Urothelium cell line (cell line): ENCODE results near the gene DSCAM.

ENCODE experiments used
- DNase-seq: peaks from one replicate; pipeline ENCODE4 v3.0.0; 2011; ENCODE audit warnings: low spot score, mixed read lengths
- FAIRE-seq: peaks from 2 replicates; lab custom pipeline; 2011; peaks lifted over from hg19 to GRCh38; lab: Jason Lieb, UNC

The DSCAM gene

GRCh38 chr21:40099809-40100208, 747.1 kb downstream of the DSCAM start:
- FAIRE-seq: no peak
- DNase-seq: no peak

- no peak for DNase-seq
- FAIRE-seq: no peak
Observed at GRCh38 chr21:40095477-40095876, 751.5 kb downstream of the DSCAM start.

GRCh38 chr21:40080385-40080784, 766.6 kb downstream of the DSCAM start:
- no peak for FAIRE-seq
- DNase-seq: no peak

GRCh38 chr21:40074710-40075109, 772.2 kb downstream of the DSCAM start:
- DNase-seq (no peak), FAIRE-seq (no peak)

DNA sequence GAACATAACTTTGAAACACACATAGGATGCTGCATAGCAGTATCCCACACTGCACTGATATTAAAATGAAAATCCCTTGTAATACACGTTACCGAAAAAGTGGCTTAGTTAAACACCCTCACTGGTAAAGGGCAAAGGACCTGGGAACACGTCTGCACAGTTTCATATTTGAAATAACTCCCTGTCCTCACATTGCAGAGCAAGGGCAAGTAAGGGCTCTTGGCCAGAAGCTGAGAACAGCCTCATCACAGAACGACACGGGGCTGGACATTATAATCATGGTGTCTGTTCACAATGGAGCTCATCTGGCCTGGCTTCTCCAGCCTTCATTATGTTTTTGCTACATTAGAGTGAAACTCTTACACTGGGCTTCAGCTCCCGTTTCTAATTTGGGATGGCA, 772.8 kb downstream of the DSCAM start:
- DNase-seq (no peak), FAIRE-seq (no peak)

GRCh38 chr21:40073642-40074041, 773.3 kb downstream of the DSCAM start:
- DNase-seq (no peak), FAIRE-seq (no peak)

DNA sequence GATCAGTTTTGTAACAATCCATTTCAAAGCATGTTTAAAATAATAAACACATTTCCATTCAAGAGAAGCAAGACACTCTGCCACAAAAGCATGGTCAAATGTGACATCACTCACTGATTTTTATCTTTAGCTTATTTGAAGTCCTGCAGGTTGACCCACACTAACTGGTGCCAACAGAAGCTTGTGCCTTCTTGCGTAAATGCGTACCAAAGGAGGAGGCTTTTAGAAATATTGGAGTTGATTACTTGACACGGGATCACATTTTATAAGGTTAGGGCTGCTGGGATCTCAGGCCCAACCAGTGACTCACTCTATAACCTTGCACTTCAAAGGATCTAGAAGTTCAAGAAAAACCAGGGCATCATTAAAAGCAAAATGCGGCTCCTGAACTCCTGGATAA, 776.1 kb downstream of the DSCAM start:
- no peak for DNase-seq
- FAIRE-seq: no peak

GRCh38 chr21:40067751-40068150, 779.2 kb downstream of the DSCAM start:
- FAIRE-seq (no peak), DNase-seq (no peak)

DNA sequence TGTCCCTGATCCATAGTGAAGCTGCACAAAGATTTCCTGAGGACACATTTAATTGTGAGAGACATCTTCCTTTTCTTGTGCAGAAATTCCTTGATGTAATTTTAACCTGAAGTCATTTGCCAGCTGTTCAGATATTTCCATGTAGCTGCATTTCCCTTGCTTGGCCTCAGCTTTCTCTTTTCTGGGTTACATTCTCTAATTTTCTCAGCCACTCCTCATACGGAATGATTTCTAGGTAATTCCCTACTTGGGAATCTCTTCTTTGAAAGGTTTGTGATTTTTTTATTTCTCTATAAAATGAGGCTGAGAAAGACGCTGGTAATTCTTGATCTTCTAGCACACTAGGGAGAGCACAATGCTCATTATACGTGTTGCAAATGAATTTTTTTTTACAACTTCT, 780.7 kb downstream of the DSCAM start:
- FAIRE-seq: no peak
- DNase-seq: no peak

GRCh38 chr21:40060083-40060677, 786.8 kb downstream of the DSCAM start:
- no peak for FAIRE-seq
- DNase-seq: no peak

DNA sequence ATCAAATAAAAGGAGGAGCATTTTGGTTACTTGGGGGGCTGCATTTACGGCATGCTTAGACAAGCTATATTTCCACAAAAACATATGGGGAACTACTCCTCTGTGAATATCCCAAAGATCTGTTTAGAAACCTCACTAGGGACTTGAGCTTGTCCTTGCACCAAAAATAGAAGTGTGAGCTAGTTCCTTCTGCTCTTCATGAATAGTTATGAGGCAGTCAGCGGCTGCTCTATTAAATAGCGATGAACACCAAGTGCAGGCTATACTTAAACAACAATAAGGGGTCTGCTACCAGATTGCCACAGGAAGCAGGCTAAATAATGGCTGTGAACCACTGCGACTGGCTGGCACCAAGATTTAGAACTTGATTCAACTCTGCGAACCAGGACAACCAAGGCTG, 789.6 kb downstream of the DSCAM start:
- DNase-seq: no peak
- no peak for FAIRE-seq

- FAIRE-seq (no peak), DNase-seq (no peak)
Observed at GRCh38 chr21:40056031-40056430, 790.9 kb downstream of the DSCAM start.

- DNase-seq: peak; percentile 14
- FAIRE-seq: no peak
Observed at GRCh38 chr21:40054403-40054802, 792.6 kb downstream of the DSCAM start.

DNA sequence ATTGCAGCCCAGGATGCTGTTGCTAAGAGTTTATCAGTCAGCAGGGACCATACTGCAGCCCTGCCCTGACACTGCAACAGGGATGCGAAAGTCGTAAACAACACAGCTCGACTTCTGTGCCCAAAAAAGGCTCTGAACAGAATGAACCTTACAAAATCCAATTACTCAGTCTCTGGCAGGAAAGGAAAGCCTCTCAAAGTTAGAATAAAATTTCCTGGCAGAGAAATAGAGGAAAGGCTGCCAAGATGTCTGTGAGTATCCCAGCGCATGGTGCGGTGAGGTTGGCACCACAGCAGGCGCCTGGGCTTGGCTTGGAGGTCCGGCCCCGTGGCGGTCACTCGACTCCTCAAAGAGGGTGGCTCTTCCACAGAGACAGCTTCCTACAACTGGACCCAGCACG, 794.0 kb downstream of the DSCAM start:
- DNase-seq (no peak), FAIRE-seq (no peak)

DNA sequence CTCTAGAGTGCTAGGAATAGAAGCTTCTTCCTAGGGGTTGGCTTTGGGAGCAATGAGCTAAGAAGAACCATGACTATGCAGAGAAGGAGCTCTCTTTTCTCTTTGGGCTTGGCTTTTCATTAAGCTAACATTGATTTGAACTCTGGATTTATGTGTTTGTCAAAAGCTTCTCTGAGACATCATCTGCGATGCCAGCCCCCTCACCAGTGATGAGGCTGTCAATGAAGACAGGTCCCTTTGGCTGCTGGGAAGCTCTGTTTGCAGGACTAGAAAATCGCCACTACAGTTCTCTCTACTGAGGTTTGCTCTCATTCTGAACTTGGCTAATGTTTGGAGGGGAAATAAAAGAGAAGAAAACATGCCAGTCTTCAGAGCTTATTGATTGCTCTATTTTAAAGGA, 794.7 kb downstream of the DSCAM start:
- DNase-seq (no peak), FAIRE-seq (no peak)

DNA sequence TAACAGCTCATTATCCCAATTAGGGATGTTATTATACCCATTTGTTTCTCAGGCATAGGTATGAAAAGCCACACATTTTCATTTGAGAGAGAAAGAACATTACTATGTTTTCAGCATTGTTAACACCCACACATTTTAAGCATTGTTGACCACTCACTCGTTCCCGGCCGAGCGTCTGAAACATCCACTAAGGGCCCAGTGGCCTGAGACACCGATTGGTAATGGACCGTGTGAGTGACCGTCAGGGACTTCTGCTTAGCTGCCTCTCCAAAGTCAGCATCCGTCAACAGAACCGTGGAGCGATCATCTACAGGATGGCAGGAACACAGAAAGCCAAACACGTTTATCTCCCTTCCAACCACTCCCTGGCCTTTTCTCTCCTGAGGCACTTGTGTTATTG, 795.2 kb downstream of the DSCAM start:
- FAIRE-seq (no peak), DNase-seq (no peak)

- FAIRE-seq (no peak), DNase-seq (no peak)
Observed at GRCh38 chr21:40049931-40050290, 797.0 kb downstream of the DSCAM start.

DNA sequence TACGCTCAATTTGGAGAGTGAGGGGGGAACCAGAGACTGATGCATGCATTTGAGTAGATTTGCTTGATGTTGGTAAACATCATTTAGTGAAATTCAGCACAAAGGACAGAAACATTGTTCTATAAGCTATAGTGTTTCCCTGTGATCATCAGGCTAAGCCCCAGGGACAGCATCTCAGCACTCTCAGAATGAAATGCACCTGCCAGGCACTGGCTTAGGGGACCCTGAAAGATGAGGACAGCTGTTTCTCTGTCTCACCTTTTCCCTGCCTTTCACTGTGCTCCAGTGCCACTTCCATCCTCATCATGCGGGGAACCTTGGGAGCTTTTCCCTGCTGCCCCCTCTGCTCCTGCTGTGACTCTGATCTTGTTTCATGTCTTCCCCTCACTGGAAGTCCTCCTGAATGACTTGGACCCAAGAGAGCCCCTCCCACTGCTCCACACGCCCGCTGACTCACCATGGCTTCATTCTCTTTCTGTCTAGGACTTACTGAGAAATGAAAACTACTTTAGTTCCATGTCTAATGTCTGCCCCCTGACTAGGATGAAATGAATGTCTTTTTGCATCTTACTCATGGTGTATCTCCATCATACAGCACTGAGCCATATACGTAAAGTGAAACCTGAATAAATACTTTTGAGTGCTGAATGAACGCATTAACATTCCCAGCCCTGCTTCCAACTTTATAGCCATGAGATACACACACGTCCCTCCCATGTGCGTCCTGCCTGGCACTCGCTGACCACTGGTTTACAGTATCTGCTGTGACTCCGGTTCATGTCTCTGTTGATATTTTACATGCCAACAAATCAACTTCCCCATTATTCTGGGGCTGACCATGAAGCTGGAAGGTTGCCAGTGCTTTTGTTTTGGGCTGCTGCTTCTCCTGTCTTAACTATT, 797.7 kb downstream of the DSCAM start:
- no peak for DNase-seq
- no peak for FAIRE-seq

DNA sequence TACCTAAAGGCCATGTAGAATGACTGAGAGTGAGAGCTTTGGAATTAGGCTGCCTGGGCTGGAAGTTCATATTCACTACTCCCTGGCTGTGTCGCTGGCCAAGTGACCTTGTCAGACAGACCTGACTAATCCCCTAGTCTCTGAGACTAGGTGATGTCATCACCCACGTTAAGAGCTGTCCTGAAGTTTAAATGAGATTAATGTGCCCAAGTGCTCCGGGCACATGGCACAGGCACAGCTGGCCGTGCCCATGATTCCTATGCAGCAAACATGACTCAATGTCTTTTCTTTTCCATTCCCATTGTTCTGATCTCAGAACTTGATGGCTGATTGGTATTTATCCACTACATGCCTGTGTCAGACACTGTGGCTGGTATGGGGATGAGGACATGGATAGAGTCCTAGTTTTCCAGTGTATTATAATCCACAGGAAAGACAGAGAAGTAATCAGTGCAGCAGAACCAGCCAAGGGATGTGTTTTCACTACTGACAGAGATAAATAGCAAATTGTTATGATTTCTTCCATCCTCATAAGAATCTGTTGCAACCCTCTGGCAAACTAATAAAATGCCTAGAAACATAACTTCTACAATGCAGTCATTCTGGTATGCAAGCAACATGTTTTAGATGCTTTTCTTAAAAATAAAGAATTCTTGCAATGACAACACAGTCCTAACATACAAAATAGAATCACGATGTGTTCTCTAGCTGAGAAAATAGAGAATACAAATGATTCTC, 798.8 kb downstream of the DSCAM start:
- no peak for DNase-seq
- FAIRE-seq: no peak

DNA sequence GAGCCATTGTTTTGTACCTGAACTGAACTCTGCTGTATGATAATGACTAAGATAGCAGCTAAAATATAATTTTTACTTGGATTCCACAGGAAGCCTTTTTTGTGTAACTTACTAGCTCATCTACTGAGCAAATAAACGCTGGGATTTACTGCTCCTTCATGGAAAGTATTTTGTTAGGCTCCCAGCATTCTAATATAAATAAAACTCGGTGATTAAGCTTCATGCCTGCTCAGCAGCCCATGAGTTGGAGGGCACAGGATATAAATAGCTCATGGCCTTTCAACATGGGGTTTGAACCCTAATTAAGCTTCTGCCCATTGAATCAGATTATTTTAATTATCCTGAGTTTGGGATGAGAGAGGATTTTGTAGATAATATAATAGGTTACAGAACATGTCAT, 799.7 kb downstream of the DSCAM start:
- FAIRE-seq (no peak), DNase-seq (no peak)

- FAIRE-seq (no peak), DNase-seq (no peak)
Observed at GRCh38 chr21:40043866-40044265, 803.1 kb downstream of the DSCAM start.

DNA sequence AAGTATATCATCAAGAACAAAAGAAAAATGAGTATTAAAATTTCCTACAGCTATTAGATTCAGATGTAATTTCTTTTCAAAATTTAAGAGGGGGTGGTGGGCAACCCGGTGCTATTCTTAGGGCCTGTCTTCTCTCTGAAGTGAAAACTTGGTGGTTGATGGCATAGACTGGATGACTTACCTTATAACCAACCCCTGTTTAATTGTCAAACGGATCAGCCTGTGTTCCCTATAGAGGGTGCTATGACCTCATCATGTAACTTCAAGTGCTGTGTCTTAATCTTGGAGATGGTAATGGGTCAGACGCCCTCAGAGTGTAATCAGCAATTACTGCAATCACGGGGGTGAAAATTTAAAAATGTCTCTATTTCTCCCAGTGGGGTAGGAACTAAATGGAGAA, 803.5 kb downstream of the DSCAM start:
- no peak for DNase-seq
- no peak for FAIRE-seq
